Gastrocnemius medialis (tissue), 4 donors: ENCODE measurements around the gene RNASEH2A.

ENCODE experiments used
- POLR2A ChIP-seq, 2 donors: fragments of 450-650 bp; IDR thresholded peaks; one replicate each; pipeline ENCODE4 v1.6.1; 2017; ENCODE audit warnings: antibody characterized with exemption in 2 of 2, mild to moderate bottlenecking in 2 of 2, moderate library complexity in 2 of 2
- TF ChIP-seq, protein P1 (sequence below), 5 experiments: fragments of 450-650 bp in 3 of 5; fragments of 200-600 bp in 2 of 5; sonication (generic) in 2 of 5; IDR thresholded peaks in 4 of 5; conservative IDR thresholded peaks in 1 of 5; 1 replicate in 4 of 5; 2 replicates in 1 of 5; pipeline ENCODE4 v1.5.1; 2016 to 2019; ENCODE audit warnings: antibody characterized with exemption in 5 of 5, mild to moderate bottlenecking in 3 of 5, moderate library complexity in 3 of 5

DNA sequence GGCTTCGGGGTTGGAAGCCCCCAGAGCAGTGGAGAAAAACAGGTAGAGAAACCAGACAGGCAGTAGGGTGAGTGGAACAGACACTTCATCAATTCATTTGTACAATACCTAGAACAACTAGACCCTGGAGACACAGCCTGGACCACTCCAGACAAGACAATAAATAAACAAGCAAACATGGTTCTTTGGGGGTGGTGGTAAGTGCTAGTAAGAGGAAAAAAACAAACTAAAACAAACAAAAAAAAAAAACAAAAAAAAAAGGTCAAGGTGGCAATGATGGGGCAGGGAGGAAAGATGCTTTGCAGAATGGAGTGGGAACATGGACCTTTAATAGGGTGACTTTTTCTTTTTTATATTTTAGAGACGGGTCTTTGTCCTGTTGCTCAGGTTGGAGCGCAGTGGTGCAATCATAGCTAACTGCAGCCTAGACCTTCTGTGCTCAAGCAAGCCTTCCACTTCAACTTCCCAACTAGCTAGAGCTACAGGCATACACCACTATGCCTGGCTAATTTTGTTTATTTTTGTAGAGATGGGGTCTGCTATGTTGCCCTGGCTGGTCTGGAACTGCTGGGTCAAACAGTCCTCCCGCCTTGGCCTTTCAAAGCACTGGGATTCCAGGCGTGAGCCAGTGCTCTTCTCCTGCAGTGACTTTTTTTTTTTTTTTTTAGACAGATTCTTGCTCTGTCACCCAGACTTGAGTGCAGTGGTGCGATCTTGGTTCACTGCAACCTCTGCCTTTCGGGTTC is 12.0 kb upstream of the RNASEH2A start:
- no peak for TF ChIP-seq POLR2A (IDR thresholded peaks at IDR 0.05)
- TF ChIP-seq, protein P1, sequence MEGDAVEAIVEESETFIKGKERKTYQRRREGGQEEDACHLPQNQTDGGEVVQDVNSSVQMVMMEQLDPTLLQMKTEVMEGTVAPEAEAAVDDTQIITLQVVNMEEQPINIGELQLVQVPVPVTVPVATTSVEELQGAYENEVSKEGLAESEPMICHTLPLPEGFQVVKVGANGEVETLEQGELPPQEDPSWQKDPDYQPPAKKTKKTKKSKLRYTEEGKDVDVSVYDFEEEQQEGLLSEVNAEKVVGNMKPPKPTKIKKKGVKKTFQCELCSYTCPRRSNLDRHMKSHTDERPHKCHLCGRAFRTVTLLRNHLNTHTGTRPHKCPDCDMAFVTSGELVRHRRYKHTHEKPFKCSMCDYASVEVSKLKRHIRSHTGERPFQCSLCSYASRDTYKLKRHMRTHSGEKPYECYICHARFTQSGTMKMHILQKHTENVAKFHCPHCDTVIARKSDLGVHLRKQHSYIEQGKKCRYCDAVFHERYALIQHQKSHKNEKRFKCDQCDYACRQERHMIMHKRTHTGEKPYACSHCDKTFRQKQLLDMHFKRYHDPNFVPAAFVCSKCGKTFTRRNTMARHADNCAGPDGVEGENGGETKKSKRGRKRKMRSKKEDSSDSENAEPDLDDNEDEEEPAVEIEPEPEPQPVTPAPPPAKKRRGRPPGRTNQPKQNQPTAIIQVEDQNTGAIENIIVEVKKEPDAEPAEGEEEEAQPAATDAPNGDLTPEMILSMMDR (IDR thresholded peaks at IDR 0.05 in 4 of 5, conservative IDR thresholded peaks at IDR 0.05 in 1 of 5) = no peak
